PC-3 (cell line): Measurements from ENCODE around the gene TLE5. TPM values are rescaled to one million over a fixed set of nuclear protein-coding genes. Genes with fewer than 3 reads are reported as not detected.

Experiments used
- ATAC-seq: fragments of 200-7000 bp; cut with Tn5 transposase; 2 replicates; pipeline ENCODE4 v1.9.1; 2020; ENCODE audit warnings: mild to moderate bottlenecking, moderate library complexity
- BruUV-seq: library from RNA; stranded (reverse); fragments of 400-500 nt; replicated peaks from 2 replicates; lab custom pipeline; 2021; lab: Mats Ljungman, UMichigan
- CTCF ChIA-PET: fragments of 300-600 bp; sonication (Branson Sonifier 250); formaldehyde crosslinking; loops from one replicate; lab custom pipeline; 2022; ENCODE audit warnings: antibody characterized with exemption; lab: Charles Lee
- POLR2A ChIA-PET: fragments of 300-600 bp; sonication (Branson Sonifier 250); formaldehyde crosslinking; loops from one replicate; lab custom pipeline; 2022; ENCODE audit warnings: antibody characterized with exemption; ENCODE audit not compliant: unreplicated experiment; lab: Charles Lee
- DNase-seq: peaks from one replicate; pipeline ENCODE4 v3.0.0-alpha.2; 2015
- H2AFZ ChIP-seq: fragments of 300-600 bp; sonication (generic); 2 replicates; pipeline ENCODE4 v1.6.0; 2016; ENCODE audit warnings: antibody characterized with exemption, low read length
- H3F3A ChIP-seq: fragments of 300-600 bp; sonication (generic); one replicate; pipeline ENCODE4 v1.6.0; 2017; ENCODE audit warnings: antibody characterized with exemption, low read length, control low read depth, mild to moderate bottlenecking; ENCODE audit not compliant: unreplicated experiment
- H3K27ac ChIP-seq: fragments of 300-600 bp; sonication (generic); 2 replicates; pipeline ENCODE4 v1.5.1; 2016; ENCODE audit warnings: mild to moderate bottlenecking, low read length
- H3K27me3 ChIP-seq: fragments of 300-600 bp; sonication (generic); 2 replicates; pipeline ENCODE4 v1.6.1; 2016; ENCODE audit warnings: low read length, mixed read lengths
- H3K36me3 ChIP-seq: fragments of 300-600 bp; sonication (generic); 2 replicates; pipeline ENCODE4 v1.6.1; 2016; ENCODE audit warnings: low read depth, mixed run types, low read length, mixed read lengths
- H3K4me1 ChIP-seq: fragments of 300-600 bp; sonication (generic); 2 replicates; pipeline ENCODE4 v1.5.1; 2016; ENCODE audit warnings: low read length; ENCODE audit not compliant: insufficient read depth
- H3K4me2 ChIP-seq: fragments of 300-600 bp; sonication (generic); 2 replicates; pipeline ENCODE4 v1.6.0; 2016; ENCODE audit warnings: low read length
- H3K4me3 ChIP-seq: fragments of 300-600 bp; sonication (generic); 2 replicates; pipeline ENCODE4 v1.5.1; 2016; ENCODE audit warnings: mild to moderate bottlenecking, low read length, mixed read lengths
- H3K79me2 ChIP-seq: fragments of 300-600 bp; sonication (generic); 2 replicates; pipeline ENCODE4 v1.6.1; 2017; ENCODE audit warnings: low read length, mixed read lengths
- H3K9ac ChIP-seq: fragments of 300-600 bp; sonication (generic); 2 replicates; pipeline ENCODE4 v1.6.0; 2016; ENCODE audit warnings: mild to moderate bottlenecking, low read length
- H3K9me2 ChIP-seq: fragments of 300-600 bp; sonication (generic); replicated peaks from 2 replicates; pipeline ENCODE4 v1.6.1; 2016; ENCODE audit warnings: mixed run types, low read length, mixed read lengths
- H3K9me3 ChIP-seq: fragments of 300-600 bp; sonication (generic); 2 replicates; pipeline ENCODE4 v1.6.1; 2016; ENCODE audit warnings: low read length, mixed read lengths
- H4K20me1 ChIP-seq: fragments of 300-600 bp; sonication (generic); 2 replicates; pipeline ENCODE4 v1.6.1; 2016; ENCODE audit warnings: low read length, mixed read lengths
- EZH2 ChIP-seq: fragments of 300-600 bp; sonication (generic); IDR thresholded peaks from one replicate; pipeline ENCODE4 v1.6.1; 2017; ENCODE audit warnings: antibody characterized with exemption, mild to moderate bottlenecking, low read length; ENCODE audit not compliant: unreplicated experiment
- EZH2phosphoT487 ChIP-seq: fragments of 300-600 bp; sonication (generic); IDR thresholded peaks from 2 replicates; pipeline ENCODE4 v1.6.1; 2018; ENCODE audit warnings: mild to moderate bottlenecking, antibody characterized with exemption, low read length, borderline replicate concordance
- intact Hi-C: fragments of 100-400 bp; cut with micrococcal nuclease; formaldehyde crosslinking; loops from 2 replicates; pipeline ENCODE4 v1.9.0; 2023
- total RNA-seq: library from RNA; depleted of rRNA; stranded (reverse); fragments of >200 nt; gene quantifications from 2 replicates; pipeline ENCODE4 v1.2.3, GENCODE V29; 2014
- TF ChIP-seq, protein P1 (sequence below): fragments of 300-600 bp; sonication (generic); conservative IDR thresholded peaks from 2 replicates; pipeline ENCODE4 v1.5.1; 2017; ENCODE audit warnings: antibody characterized with exemption, low read depth, mild to moderate bottlenecking, low read length

TLE5 gene
- total RNA-seq, 1 experiment from 2014 or later = 351 TPM

DNA sequence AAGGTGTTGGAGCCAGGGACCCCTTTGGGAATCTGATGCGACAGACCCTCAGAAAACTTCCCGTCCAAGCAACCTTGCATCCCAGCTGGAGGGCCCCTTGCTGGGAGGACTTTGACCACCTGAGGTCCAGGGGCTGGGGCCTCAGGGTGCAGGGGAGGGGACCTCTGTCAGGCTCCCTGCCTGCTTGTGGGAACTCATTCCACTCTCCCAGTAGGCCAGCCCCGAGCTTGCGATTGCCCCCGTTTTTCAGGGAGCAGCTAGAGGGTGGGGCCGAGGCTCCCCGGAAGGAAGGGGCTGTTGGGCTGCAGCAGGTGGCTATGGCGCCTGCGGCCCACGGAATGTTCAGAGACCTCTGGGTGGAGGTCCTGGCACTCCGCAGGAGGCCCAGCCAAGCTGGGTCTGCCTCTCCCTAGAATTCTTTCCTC is 34.6 kb upstream of the TLE5 start:
- peak overlapping the region; percentile 94 for H3K4me2 ChIP-seq
- H3K4me3 ChIP-seq = no peak overlapping the region

DNA sequence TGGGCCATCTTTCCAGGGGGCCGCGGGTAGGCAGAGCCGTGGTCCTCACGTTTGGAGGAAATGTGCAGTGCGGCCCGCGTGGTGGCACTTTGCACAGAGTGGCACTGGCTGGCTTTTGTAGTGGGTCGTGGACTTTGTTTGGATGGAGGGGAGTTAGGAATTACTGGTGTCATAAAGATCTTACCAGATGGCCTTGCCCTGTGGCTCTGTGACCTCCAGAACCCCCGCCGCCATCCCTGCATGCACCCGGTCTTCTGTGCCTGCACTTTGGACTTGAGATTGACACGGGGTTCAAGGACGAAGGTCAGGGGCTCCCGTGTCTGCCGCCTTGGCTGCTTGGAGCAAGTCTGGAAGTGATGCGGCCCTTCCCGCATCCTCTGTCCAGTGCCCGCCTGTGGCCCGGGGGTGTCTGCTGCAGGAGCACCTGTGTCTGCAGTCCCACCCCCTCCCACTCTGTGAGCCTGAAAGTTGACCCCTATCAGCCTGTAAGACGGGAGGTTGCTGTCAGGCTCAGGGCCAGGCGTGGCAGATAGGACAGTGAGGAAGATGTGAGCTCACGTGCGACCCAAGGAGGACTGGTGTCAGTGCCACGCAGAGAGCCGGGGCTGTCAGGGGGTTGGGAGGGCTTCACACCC is 34.1 kb upstream of the TLE5 start:
- ATAC-seq = no peak

More for the DNA sequence above, 34.6 kb upstream of the TLE5 start:
- TF ChIP-seq EZH2 (no peak), EZH2phosphoT487 (no peak)
- TF ChIP-seq, protein P1, sequence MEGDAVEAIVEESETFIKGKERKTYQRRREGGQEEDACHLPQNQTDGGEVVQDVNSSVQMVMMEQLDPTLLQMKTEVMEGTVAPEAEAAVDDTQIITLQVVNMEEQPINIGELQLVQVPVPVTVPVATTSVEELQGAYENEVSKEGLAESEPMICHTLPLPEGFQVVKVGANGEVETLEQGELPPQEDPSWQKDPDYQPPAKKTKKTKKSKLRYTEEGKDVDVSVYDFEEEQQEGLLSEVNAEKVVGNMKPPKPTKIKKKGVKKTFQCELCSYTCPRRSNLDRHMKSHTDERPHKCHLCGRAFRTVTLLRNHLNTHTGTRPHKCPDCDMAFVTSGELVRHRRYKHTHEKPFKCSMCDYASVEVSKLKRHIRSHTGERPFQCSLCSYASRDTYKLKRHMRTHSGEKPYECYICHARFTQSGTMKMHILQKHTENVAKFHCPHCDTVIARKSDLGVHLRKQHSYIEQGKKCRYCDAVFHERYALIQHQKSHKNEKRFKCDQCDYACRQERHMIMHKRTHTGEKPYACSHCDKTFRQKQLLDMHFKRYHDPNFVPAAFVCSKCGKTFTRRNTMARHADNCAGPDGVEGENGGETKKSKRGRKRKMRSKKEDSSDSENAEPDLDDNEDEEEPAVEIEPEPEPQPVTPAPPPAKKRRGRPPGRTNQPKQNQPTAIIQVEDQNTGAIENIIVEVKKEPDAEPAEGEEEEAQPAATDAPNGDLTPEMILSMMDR = no peak
- H3K9me2 ChIP-seq = no peaks in the 10 kb centered on the region
- no peak overlapping the region for H2AFZ ChIP-seq
- H3K4me1 ChIP-seq = peaks cover 7% of the 10 kb centered on the region; the same call in 1 of the 2 replicates
- POLR2A ChIA-PET = no interaction called here
- H3K79me2 ChIP-seq = peaks cover 74% of the 10 kb centered on the region
- no TSS peak for BruUV-seq
- ATAC-seq (no peak), DNase-seq (no peak)
- H3K27ac ChIP-seq = no peak overlapping the region
- intact Hi-C loops = loop anchor here (10.0 kb wide), 1 partner anchor 142 kb away; no protein-coding TSS in a partner anchor
- H4K20me1 ChIP-seq = peaks cover 9% of the 10 kb centered on the region; the same call in 1 of the 2 replicates
- H3K9me3 ChIP-seq = no peaks in the 10 kb centered on the region
- no peaks in the 10 kb centered on the region for H3K36me3 ChIP-seq
- H3K9ac ChIP-seq = no peak overlapping the region
- no peaks in the 10 kb centered on the region for H3K27me3 ChIP-seq
- CTCF ChIA-PET = no interaction called here
- H3F3A ChIP-seq = no peaks in the 10 kb centered on the region

More for the DNA sequence above, 34.1 kb upstream of the TLE5 start:
- TSS peak; percentile 30 for BruUV-seq
- Histone ChIP-seq H3K4me1 (peaks cover 7% of the 10 kb centered on the region; the same call in 1 of the 2 replicates), H3K4me3 (peak overlapping the region; percentile 91), H3K9ac (peak overlapping the region; percentile 91), H2AFZ (no peak overlapping the region), H3K36me3 (no peaks in the 10 kb centered on the region), H3K4me2 (peak overlapping the region; percentile 94), H3K9me3 (no peaks in the 10 kb centered on the region), H3K27me3 (no peaks in the 10 kb centered on the region), H4K20me1 (peaks cover 9% of the 10 kb centered on the region; the same call in 1 of the 2 replicates), H3F3A (no peaks in the 10 kb centered on the region), H3K27ac (no peak overlapping the region), H3K79me2 (peaks cover 69% of the 10 kb centered on the region), H3K9me2 (no peaks in the 10 kb centered on the region)
- CTCF ChIA-PET = no interaction called here
- intact Hi-C loops = loop anchor here (10.0 kb wide), 1 partner anchor 142 kb away; no protein-coding TSS in a partner anchor
- no peak for TF ChIP-seq EZH2phosphoT487
- TF ChIP-seq EZH2 = no peak
- TF ChIP-seq, protein P1 = no peak
- POLR2A ChIA-PET = no interaction called here
- DNase-seq = no peak
